Chondrocyte (in vitro differentiated cells): ENCODE measurements around the gene DENND1A. TPM values are rescaled to one million over a fixed set of nuclear protein-coding genes. Genes with fewer than 3 reads are reported as not detected.

Source experiments
- DNase-seq: peaks from one replicate; pipeline ENCODE4 v3.0.0; 2021; ENCODE audit warnings: mixed read lengths, low spot score
- H3K27ac Mint-ChIP-seq: one replicate; pipeline ENCODE4 v1.8.0; 2021; ENCODE audit warnings: mild to moderate bottlenecking, moderate library complexity, mixed read lengths; ENCODE audit not compliant: unreplicated experiment
- H3K27me3 Mint-ChIP-seq: 2 replicates; pipeline ENCODE4 v1.8.0; 2021; ENCODE audit warnings: low read depth, mixed read lengths
- H3K36me3 Mint-ChIP-seq: 2 replicates; pipeline ENCODE4 v1.8.0; 2021; ENCODE audit warnings: low read depth, mixed read lengths
- H3K4me1 Mint-ChIP-seq: 2 replicates; pipeline ENCODE4 v1.8.0; 2021; ENCODE audit warnings: low read depth, mild to moderate bottlenecking, mixed read lengths
- H3K4me3 Mint-ChIP-seq: one replicate; pipeline ENCODE4 v1.8.0; 2021; ENCODE audit warnings: mild to moderate bottlenecking, moderate library complexity, mixed read lengths; ENCODE audit not compliant: unreplicated experiment
- H3K9me3 Mint-ChIP-seq: 2 replicates; pipeline ENCODE4 v1.8.0; 2021; ENCODE audit warnings: low read depth, mixed read lengths
- CTCF ChIP-seq: fragments of 200-600 bp; sonication (generic); IDR thresholded peaks from 2 replicates; pipeline ENCODE4 v1.5.0; 2021; ENCODE audit warnings: antibody characterized with exemption, mild to moderate bottlenecking, moderate library complexity
- total RNA-seq: library from RNA; stranded (reverse); gene quantifications from 3 replicates; pipeline ENCODE4 v1.2.1, GENCODE V29; 2021

DENND1A gene
- total RNA-seq, 1 donor from 2014 or later, result 15.3 TPM

GRCh38 chr9:123960965-123961364 lies 31.0 kb upstream of the DENND1A start:
- no peak for DNase-seq
- Mint-ChIP-seq H3K4me1 (no peaks in the 10 kb centered on the region), H3K27ac (no peak overlapping the region), H3K9me3 (no peaks in the 10 kb centered on the region), H3K4me3 (no peak overlapping the region), H3K36me3 (no peaks in the 10 kb centered on the region), H3K27me3 (peaks cover 50% of the 10 kb centered on the region)
- no peak for TF ChIP-seq CTCF

GRCh38 chr9:123960366-123960765 lies 30.4 kb upstream of the DENND1A start:
- Mint-ChIP-seq H3K27ac (no peak overlapping the region), H3K27me3 (peaks cover 44% of the 10 kb centered on the region), H3K36me3 (no peaks in the 10 kb centered on the region), H3K4me3 (no peak overlapping the region), H3K4me1 (no peaks in the 10 kb centered on the region), H3K9me3 (no peaks in the 10 kb centered on the region)
- TF ChIP-seq CTCF, result peak; percentile 27
- DNase-seq, result no peak

GRCh38 chr9:123959787-123960186 lies 29.9 kb upstream of the DENND1A start:
- no peak for DNase-seq
- Mint-ChIP-seq H3K4me1 (no peaks in the 10 kb centered on the region), H3K27ac (no peak overlapping the region), H3K27me3 (peaks cover 45% of the 10 kb centered on the region), H3K4me3 (no peak overlapping the region), H3K36me3 (no peaks in the 10 kb centered on the region), H3K9me3 (no peaks in the 10 kb centered on the region)
- no peak for TF ChIP-seq CTCF

GRCh38 chr9:123957731-123958130 lies 27.8 kb upstream of the DENND1A start:
- Mint-ChIP-seq H3K4me3 (no peak overlapping the region), H3K36me3 (no peaks in the 10 kb centered on the region), H3K9me3 (no peaks in the 10 kb centered on the region), H3K4me1 (no peaks in the 10 kb centered on the region), H3K27me3 (peaks cover 49% of the 10 kb centered on the region), H3K27ac (no peak overlapping the region)
- DNase-seq, result no peak
- no peak for TF ChIP-seq CTCF

GRCh38 chr9:123957168-123957721 lies 27.3 kb upstream of the DENND1A start:
- H3K27ac Mint-ChIP-seq, result no peak overlapping the region
- H3K27me3 Mint-ChIP-seq, result peaks cover 52% of the 10 kb centered on the region
- DNase-seq, result no peak
- no peak overlapping the region for H3K4me3 Mint-ChIP-seq
- H3K4me1 Mint-ChIP-seq, result no peaks in the 10 kb centered on the region
- H3K36me3 Mint-ChIP-seq, result no peaks in the 10 kb centered on the region
- H3K9me3 Mint-ChIP-seq, result no peaks in the 10 kb centered on the region
- no peak for TF ChIP-seq CTCF
